HG03108 (cell line): ENCODE data around the gene TRIM16.
A peak's percentile ranks its signal among the peaks of the same experiment; 100 is the strongest.
"Not testable (repeated sequence)": the region's sequence is repeated elsewhere in the genome, so short reads cannot be mapped to it uniquely, and the experiment has no call there.

Source experiments
- ATAC-seq: cut with Tn5 transposase; IDR thresholded peaks from one replicate; pipeline ENCODE4 v1.9.1; 2021; ENCODE audit warnings: moderate library complexity; ENCODE audit not compliant: unreplicated experiment

TRIM16 gene

GRCh38 chr17:15659236-15659635 lies 24.9 kb downstream of the TRIM16 start:
- no peak for ATAC-seq

GRCh38 chr17:15658296-15658695 lies 25.8 kb downstream of the TRIM16 start:
- no peak for ATAC-seq

GRCh38 chr17:15657868-15658267 lies 26.2 kb downstream of the TRIM16 start:
- ATAC-seq: no peak

GRCh38 chr17:15654886-15655561 lies 29.1 kb downstream of the TRIM16 start:
- ATAC-seq: no peak

GRCh38 chr17:15654401-15654800 lies 29.7 kb downstream of the TRIM16 start:
- not testable (repeated sequence) for ATAC-seq

- ATAC-seq: no peak
These were observed 31.2 kb downstream of the TRIM16 start for GRCh38 chr17:15652960-15653359.

- ATAC-seq: peak; percentile 92
These were observed 32.5 kb downstream of the TRIM16 start for GRCh38 chr17:15651583-15652110.

- ATAC-seq: no peak
These were observed 33.1 kb downstream of the TRIM16 start for GRCh38 chr17:15650741-15651582.

- ATAC-seq: no peak
These were observed 34.2 kb downstream of the TRIM16 start for GRCh38 chr17:15649861-15650421.

- ATAC-seq: no peak
These were observed 35.7 kb downstream of the TRIM16 start for GRCh38 chr17:15648386-15648785.

- not testable (repeated sequence) for ATAC-seq
These were observed 38.2 kb downstream of the TRIM16 start for GRCh38 chr17:15645942-15646312.

- ATAC-seq: not testable (repeated sequence)
These were observed 38.8 kb downstream of the TRIM16 start for GRCh38 chr17:15645099-15645941.

- not testable (repeated sequence) for ATAC-seq
These were observed 41.4 kb downstream of the TRIM16 start for GRCh38 chr17:15642505-15643251.

- ATAC-seq: not testable (repeated sequence)
These were observed 42.1 kb downstream of the TRIM16 start for GRCh38 chr17:15642014-15642413.

GRCh38 chr17:15630930-15631453 lies 53.1 kb downstream of the TRIM16 start:
- not testable (repeated sequence) for ATAC-seq

- ATAC-seq: not testable (repeated sequence)
These were observed 54.1 kb downstream of the TRIM16 start for GRCh38 chr17:15629991-15630390.

- ATAC-seq: not testable (repeated sequence)
These were observed 60.4 kb downstream of the TRIM16 start for GRCh38 chr17:15623661-15624209.

GRCh38 chr17:15623255-15623654 lies 60.9 kb downstream of the TRIM16 start:
- not testable (repeated sequence) for ATAC-seq

- ATAC-seq: not testable (repeated sequence)
These were observed 62.0 kb downstream of the TRIM16 start for GRCh38 chr17:15622124-15622523.
